GM12891 (cell line): Measurements from ENCODE around the gene PTGIS.

Experiments used
- DNase-seq: peaks from one replicate; pipeline ENCODE4 v3.0.0; 2011; ENCODE audit warnings: low spot score; ENCODE audit not compliant: insufficient read length
- FAIRE-seq: peaks from 2 replicates; lab custom pipeline; 2011; peaks lifted over from hg19 to GRCh38; lab: Jason Lieb, UNC
- PAX5 ChIP-seq: IDR thresholded peaks from 2 replicates; pipeline ENCODE4 v1.6.1; 2011; ENCODE audit warnings: low read length, moderate library complexity, mild to moderate bottlenecking; ENCODE audit not compliant: insufficient read depth, severe bottlenecking
- POLR2A ChIP-seq: IDR thresholded peaks from 2 replicates; pipeline ENCODE4 v1.6.1; 2011; ENCODE audit warnings: low read depth, low read length, control low read depth
- POLR2AphosphoS5 ChIP-seq: IDR thresholded peaks from 2 replicates; pipeline ENCODE4 v1.6.1; 2011; ENCODE audit warnings: low read depth, low read length, control low read depth
- POU2F2 ChIP-seq: IDR thresholded peaks from 2 replicates; pipeline ENCODE4 v1.6.1; 2011; ENCODE audit warnings: low read depth, mild to moderate bottlenecking, control low read depth, low read length, moderate library complexity
- SPI1 ChIP-seq: IDR thresholded peaks from 2 replicates; pipeline ENCODE4 v1.6.1; 2011; ENCODE audit warnings: low read depth, low read length, control low read depth
- TAF1 ChIP-seq: IDR thresholded peaks from 2 replicates; pipeline ENCODE4 v1.6.1; 2011; ENCODE audit warnings: low read depth, low read length, control low read depth

Gene PTGIS

DNA sequence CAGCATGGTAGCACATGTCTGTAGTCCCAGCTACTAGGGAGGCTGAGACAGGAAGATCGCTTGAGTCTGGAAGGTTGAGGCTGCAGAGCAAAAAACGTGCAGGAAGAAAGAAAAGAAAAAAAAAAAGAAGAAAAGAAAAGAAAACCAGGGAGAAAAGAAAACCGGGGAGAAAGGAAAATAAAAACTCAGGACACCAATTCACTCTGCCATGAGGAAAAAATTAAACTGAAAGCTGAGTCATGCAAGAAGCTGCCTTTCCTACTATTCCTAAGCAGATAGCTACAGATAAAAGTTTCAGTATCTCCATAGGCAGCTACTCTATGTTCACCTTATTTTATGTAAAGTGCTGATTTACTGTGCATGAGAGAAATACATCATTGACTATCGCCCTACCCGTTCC lies 10.5 kb downstream of the PTGIS start:
- TF ChIP-seq PAX5 (no peak), POU2F2 (no peak), TAF1 (no peak), POLR2A (no peak)
- FAIRE-seq (no peak), DNase-seq (no peak)

- no peak for DNase-seq
- no peak for TF ChIP-seq POU2F2
- FAIRE-seq: no peak
Observed at GRCh38 chr20:49556621-49557020, 11.3 kb downstream of the PTGIS start.

GRCh38 chr20:49549801-49550551 lies 18.0 kb downstream of the PTGIS start:
- FAIRE-seq: no peak
- TF ChIP-seq POLR2A: no peak
- no peak for TF ChIP-seq SPI1
- no peak for TF ChIP-seq TAF1
- no peak for TF ChIP-seq PAX5
- no peak for TF ChIP-seq POLR2AphosphoS5
- TF ChIP-seq POU2F2: no peak
- DNase-seq: no peak

- TF ChIP-seq TAF1 (no peak), POLR2AphosphoS5 (no peak), POLR2A (no peak), SPI1 (no peak), PAX5 (no peak), POU2F2 (no peak)
- DNase-seq: no peak
- no peak for FAIRE-seq
Observed at GRCh38 chr20:49548371-49548947, 19.5 kb downstream of the PTGIS start.

DNA sequence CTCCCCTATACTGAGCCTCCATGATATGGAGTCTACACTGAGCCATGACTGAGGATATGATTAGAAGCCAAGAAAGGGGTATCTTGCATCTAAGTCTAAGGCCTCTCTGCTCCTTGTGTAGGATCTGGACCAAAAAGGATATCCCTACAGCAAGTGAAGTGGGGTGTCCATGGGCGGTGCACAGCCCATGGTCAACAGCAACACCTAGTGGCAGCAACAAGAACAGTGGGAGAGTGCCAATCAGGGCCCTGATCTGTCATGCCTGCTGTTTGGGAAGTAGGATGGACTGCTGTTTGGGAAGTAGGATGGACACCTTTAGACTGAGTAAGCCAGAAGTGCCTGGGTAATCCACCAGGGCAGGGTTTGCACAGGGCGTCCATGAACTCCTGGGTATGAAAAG lies 22.4 kb downstream of the PTGIS start:
- DNase-seq (no peak), FAIRE-seq (no peak)
- TF ChIP-seq PAX5: no peak
- no peak for TF ChIP-seq POLR2AphosphoS5
- TF ChIP-seq POU2F2: no peak
- no peak for TF ChIP-seq TAF1
- TF ChIP-seq POLR2A: no peak
- TF ChIP-seq SPI1: no peak

DNA sequence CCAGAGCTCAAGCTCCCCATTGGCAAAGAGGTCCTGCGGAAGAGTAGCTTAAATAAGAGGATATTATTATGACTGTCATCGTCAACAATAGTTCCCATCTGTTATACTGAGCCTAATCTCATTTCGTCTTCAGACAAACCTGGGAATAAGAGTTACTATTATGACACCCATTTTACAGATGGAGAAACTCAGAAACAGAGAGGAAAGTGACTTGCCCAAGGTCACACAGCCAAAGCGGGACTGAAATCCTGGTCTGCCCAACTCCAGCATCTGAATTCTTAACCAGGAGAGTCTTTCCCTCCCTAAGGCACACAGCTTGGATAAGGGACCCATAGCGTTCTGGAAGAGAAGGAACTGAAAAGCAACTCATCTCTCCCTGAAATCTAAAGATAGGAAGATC lies 23.4 kb downstream of the PTGIS start:
- TF ChIP-seq SPI1 (no peak), POLR2AphosphoS5 (no peak), POU2F2 (no peak), PAX5 (no peak), TAF1 (no peak), POLR2A (no peak)
- DNase-seq: no peak
- FAIRE-seq: no peak

DNA sequence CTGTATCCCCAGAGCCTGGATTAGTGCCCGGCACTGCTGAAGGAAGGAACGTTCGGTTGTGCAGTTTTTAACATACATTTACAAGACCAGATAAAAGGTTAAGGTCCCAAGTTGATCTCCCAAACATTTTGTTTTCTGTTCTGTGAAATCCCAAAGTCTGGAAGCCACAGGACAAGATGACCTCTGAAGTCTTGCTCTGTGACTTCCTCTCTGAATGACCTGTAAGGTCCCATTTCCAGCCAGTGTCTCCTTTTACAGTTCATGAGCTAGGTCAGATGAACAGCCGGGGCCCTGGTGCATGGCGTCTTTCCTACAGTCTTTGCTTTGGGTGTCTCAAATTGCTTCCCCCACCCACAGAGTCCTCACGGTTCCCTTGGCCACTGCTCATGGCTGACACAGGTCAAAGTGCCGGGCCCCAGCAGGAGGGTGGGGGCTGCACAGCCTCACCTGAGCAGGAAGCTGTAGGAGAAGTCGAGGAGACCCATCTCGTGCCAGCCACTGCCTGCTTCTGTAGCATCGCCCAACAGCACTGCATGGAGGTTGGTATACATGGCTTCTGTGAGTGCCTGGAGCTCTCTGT lies 24.0 kb downstream of the PTGIS start:
- DNase-seq (no peak), FAIRE-seq (no peak)
- no peak for TF ChIP-seq PAX5
- TF ChIP-seq POLR2AphosphoS5: no peak
- no peak for TF ChIP-seq TAF1
- no peak for TF ChIP-seq POU2F2
- TF ChIP-seq POLR2A: no peak
- no peak for TF ChIP-seq SPI1

- DNase-seq (no peak), FAIRE-seq (no peak)
Observed at GRCh38 chr20:49543071-49543857, 24.7 kb downstream of the PTGIS start.

GRCh38 chr20:49542514-49542991 lies 25.4 kb downstream of the PTGIS start:
- DNase-seq (no peak), FAIRE-seq (no peak)
- no peak for TF ChIP-seq TAF1
- no peak for TF ChIP-seq SPI1
- no peak for TF ChIP-seq POU2F2
- no peak for TF ChIP-seq POLR2AphosphoS5
- TF ChIP-seq POLR2A: no peak
- no peak for TF ChIP-seq PAX5

More at GRCh38 chr20:49543071-49543857, 24.7 kb downstream of the PTGIS start:
- TF ChIP-seq TAF1 (no peak), PAX5 (no peak)
